Lower leg skin (tissue), 3 donors: ENCODE measurements around the gene CRYGD.
"Not testable (repeated sequence)": the region's sequence is repeated elsewhere in the genome, so short reads cannot be mapped to it uniquely, and the experiment has no call there.

ENCODE experiments used
- CTCF ChIP-seq, 3 donors: fragments of 450-650 bp; IDR thresholded peaks; one replicate each; pipeline ENCODE4 v1.5.1; 2016; ENCODE audit warnings: antibody characterized with exemption in 3 of 3, mild to moderate bottlenecking in 3 of 3, moderate library complexity in 2 of 3
- POLR2A ChIP-seq, 2 donors: fragments of 450-650 bp; IDR thresholded peaks; one replicate each; pipeline ENCODE4 v1.6.1; 2016 to 2017; ENCODE audit warnings: antibody characterized with exemption in 2 of 2, mild to moderate bottlenecking in 1 of 2, moderate library complexity in 1 of 2

DNA sequence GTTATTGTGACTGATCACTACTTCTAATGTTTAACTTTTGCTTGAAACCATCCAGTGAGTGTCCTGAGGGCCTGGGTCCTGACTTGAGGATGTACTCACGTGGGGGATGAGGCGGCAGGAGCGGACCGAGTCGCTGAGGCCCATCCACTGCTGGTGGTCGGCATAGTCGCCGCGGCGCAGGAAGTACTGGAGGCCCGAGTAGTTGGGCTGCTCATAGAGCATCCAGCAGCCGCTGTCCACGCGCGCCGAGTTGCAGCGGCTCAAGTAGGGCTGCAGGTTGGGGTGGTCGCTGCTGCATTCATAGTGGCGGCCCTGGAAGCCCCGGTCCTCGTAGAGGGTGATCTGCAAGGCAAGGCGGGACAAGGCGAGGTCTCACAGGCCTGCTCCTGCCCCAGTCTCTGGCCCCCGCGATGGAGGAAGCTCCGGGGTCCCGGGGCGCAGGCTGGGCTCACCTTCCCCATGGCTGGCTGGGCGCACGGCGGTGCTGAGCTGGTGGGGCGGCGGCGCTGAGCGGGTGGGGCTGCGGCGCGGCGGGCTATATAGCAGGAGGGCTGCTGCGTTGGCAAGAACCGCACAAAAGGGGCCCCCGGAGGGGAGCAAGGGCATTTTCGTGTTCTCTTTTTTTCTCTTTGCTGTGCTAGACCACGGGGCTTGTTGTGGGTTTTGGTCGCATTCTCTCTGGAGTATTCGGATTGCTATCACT lies at the start of gene CRYGD:
- TF ChIP-seq CTCF, POLR2A (IDR thresholded peaks at IDR 0.05): not testable (repeated sequence)
